Measurements from ENCODE around the gene PAM16. TPM values are rescaled to one million over a fixed set of nuclear protein-coding genes. Genes with fewer than 3 reads are reported as not detected.

PAM16 gene
- total RNA-seq, 1 experiment from 2014 or later: 80.4 TPM

GRCh38 chr16:4358236-4358635, 7.1 kb upstream of the PAM16 start:
- Histone ChIP-seq H3K9me3 (ENCODE audit: control insufficient read depth, low read depth, low read length) (no peaks in the 10 kb centered on the region), H3K18ac (ENCODE audit: insufficient read length, low read depth, low read length) (no peak overlapping the region), H2BK120ac (ENCODE audit: low read depth, low read length, poor library complexity, severe bottlenecking) (no peak overlapping the region), H4K91ac (ENCODE audit: insufficient read length, low read depth, low read length) (no peak overlapping the region), H3K14ac (ENCODE audit: insufficient read depth, low read length) (no peak overlapping the region), H3K23me2 (ENCODE audit: insufficient read length, low read depth, low read length, poor library complexity, severe bottlenecking) (peaks cover 4% of the 10 kb centered on the region), H2AK5ac (ENCODE audit: insufficient read length, low read length) (no peak overlapping the region), H3K27ac (ENCODE audit: insufficient read length, low read depth, low read length) (no peak overlapping the region), H3T11ph (ENCODE audit: low read length) (no peak overlapping the region), H3K9ac (ENCODE audit: extremely low read depth, insufficient read length, low read length) (no peak overlapping the region), H2AFZ (ENCODE audit: low read length) (no peak overlapping the region), H4K8ac (replicated peaks; ENCODE audit: insufficient read length, low read depth, low read length) (no peak overlapping the region), H4K20me1 (ENCODE audit: control insufficient read depth, insufficient read depth, insufficient read length) (no peaks in the 10 kb centered on the region), H2BK15ac (ENCODE audit: low read depth, low read length) (no peak overlapping the region), H3K27me3 (ENCODE audit: insufficient read depth, low read length) (no peaks in the 10 kb centered on the region), H2BK5ac (ENCODE audit: insufficient read length, low read length) (no peak overlapping the region), H3K4ac (ENCODE audit: low read depth, low read length) (no peak overlapping the region), H2BK20ac (ENCODE audit: low read depth, low read length, poor library complexity, severe bottlenecking) (no peak overlapping the region), H3K79me1 (ENCODE audit: insufficient read depth, low read depth, low read length, poor library complexity, severe bottlenecking) (no peaks in the 10 kb centered on the region), H3K4me2 (ENCODE audit: insufficient read depth, insufficient read length, low read length) (no peak overlapping the region), H4K5ac (ENCODE audit: insufficient read length, low read depth, low read length) (no peak overlapping the region), H3K56ac (ENCODE audit: insufficient read length, low read depth, low read length) (no peak overlapping the region), H3K23ac (ENCODE audit: insufficient read length, low read depth, low read length) (no peak overlapping the region), H3K4me1 (ENCODE audit: insufficient read depth, low read length) (no peaks in the 10 kb centered on the region), H3K79me2 (ENCODE audit: insufficient read depth, low read length) (no peaks in the 10 kb centered on the region), H2BK12ac (ENCODE audit: insufficient read length, low read depth, low read length) (no peak overlapping the region)
- Mint-ChIP-seq H3K36me3 (ENCODE audit: insufficient read depth in 1 of 3, low read depth in 3 of 3) (peaks cover 2 to 4% (median 2%) of the 10 kb centered on the region in 3 experiments; a peak in 2 of 7 replicates), H3K27ac (no peak overlapping the region; a peak in 1 of 7 replicates), H3K27me3 (ENCODE audit: low read depth) (no peaks in the 10 kb centered on the region), H3K9me3 (no peaks in the 10 kb centered on the region; a peak in 1 of 5 replicates), H3K4me1 (0 out of 4 replicates have a peak, but pooled peaks cover 0 to 3% of the 10 kb centered on the region in 2 experiments), H3K4me3 (no peak overlapping the region)
- WGBS (ENCODE audit: extremely low coverage, insufficient read length, low lambda C conversion rate): no CpG with 5 or more reads among the region's 19 CpGs
- TF ChIP-seq CTCF (conservative IDR thresholded peaks at IDR 0.05): no peak
- DNase-seq: no peak
